ENCODE measurements around the gene UPK3A.

The UPK3A gene

DNA sequence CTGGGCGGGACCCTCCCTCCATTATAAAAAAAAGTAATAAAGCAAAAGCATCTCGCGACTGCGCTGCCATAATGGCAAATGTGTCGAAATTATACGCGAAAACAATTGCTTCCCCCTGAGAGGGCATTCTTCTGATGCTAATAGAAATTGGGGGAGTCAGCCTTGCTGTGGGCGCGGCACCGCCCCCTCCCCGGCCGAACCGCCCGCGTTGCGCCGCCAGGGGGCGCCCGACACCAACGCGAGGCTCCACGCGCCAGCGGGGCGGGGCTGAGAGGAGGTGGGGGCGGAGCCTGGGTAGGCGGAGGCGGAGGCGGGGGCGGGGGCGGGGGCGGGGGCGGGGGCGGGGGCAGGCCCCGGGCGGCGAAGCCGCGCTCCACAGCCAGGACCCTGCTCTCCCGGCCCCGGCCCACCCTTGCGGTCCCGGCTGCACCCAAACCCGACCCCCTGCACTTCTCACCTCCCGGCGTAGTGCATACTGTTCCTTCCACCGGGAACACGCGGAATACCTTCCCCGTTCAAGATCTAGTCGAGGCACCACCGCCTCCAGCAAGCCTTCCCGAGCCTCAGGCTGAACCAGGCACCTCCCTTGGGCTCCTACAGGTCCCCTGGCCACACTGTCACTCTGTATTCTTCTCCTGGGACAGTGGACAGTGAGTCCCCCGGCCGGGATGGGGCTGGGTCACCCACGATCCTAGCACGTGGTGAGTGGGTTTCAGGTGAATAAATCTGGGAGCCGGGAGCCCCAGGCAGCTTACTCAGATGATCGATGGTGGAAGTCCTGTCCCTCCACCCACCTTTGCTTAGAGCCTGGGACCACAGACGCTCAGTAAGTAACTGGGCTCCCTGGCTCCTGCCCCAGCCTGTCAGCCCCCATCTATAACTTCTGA lies 15.5 kb upstream of the UPK3A start:
- Histone ChIP-seq H4K20me1 (ENCODE audit: insufficient read depth, low read length) (peaks cover 8% of the 10 kb centered on the region), H3K4me1 (ENCODE audit: insufficient read depth, low read length) (peaks cover 11% of the 10 kb centered on the region), H3K4me3 (ENCODE audit: low read depth in 1 of 2, low read length in 2 of 2) (peak overlapping the region in 1 of 2 experiments; percentile 41; a peak in 2 of 4 replicates), H3K9ac (ENCODE audit: low read depth, low read length) (peak overlapping the region; percentile 21), H3K27ac (ENCODE audit: low read length) (no peak overlapping the region), H3K9me3 (ENCODE audit: insufficient read depth, low read length, severe bottlenecking) (no peaks in the 10 kb centered on the region), H3K79me2 (ENCODE audit: insufficient read depth, low read length) (no peaks in the 10 kb centered on the region), H3K4me2 (ENCODE audit: insufficient read depth, low read length) (peak overlapping the region; percentile 62), H3K36me3 (ENCODE audit: insufficient read depth, low read length) (no peaks in the 10 kb centered on the region), H3K27me3 (ENCODE audit: insufficient read depth, low read length, poor library complexity) (peaks cover 26% of the 10 kb centered on the region), H2AFZ (ENCODE audit: low read depth, low read length) (0 out of 2 replicates have a peak overlapping the region, but pooled peaks have one; percentile 25)
- DNase-seq: peak; percentile 82
- ATAC-seq (ENCODE audit: insufficient read depth, low read depth): peak; percentile 91
- TF ChIP-seq, protein P1, sequence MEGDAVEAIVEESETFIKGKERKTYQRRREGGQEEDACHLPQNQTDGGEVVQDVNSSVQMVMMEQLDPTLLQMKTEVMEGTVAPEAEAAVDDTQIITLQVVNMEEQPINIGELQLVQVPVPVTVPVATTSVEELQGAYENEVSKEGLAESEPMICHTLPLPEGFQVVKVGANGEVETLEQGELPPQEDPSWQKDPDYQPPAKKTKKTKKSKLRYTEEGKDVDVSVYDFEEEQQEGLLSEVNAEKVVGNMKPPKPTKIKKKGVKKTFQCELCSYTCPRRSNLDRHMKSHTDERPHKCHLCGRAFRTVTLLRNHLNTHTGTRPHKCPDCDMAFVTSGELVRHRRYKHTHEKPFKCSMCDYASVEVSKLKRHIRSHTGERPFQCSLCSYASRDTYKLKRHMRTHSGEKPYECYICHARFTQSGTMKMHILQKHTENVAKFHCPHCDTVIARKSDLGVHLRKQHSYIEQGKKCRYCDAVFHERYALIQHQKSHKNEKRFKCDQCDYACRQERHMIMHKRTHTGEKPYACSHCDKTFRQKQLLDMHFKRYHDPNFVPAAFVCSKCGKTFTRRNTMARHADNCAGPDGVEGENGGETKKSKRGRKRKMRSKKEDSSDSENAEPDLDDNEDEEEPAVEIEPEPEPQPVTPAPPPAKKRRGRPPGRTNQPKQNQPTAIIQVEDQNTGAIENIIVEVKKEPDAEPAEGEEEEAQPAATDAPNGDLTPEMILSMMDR (IDR thresholded peaks at IDR 0.05; ENCODE audit: borderline replicate concordance, extremely low read depth, low read length, poor library complexity, severe bottlenecking): peak; percentile 97
- TF ChIP-seq EZH2 (IDR thresholded peaks at IDR 0.05; ENCODE audit: borderline replicate concordance, low read depth, low read length, severe bottlenecking): peak; percentile 21

DNA sequence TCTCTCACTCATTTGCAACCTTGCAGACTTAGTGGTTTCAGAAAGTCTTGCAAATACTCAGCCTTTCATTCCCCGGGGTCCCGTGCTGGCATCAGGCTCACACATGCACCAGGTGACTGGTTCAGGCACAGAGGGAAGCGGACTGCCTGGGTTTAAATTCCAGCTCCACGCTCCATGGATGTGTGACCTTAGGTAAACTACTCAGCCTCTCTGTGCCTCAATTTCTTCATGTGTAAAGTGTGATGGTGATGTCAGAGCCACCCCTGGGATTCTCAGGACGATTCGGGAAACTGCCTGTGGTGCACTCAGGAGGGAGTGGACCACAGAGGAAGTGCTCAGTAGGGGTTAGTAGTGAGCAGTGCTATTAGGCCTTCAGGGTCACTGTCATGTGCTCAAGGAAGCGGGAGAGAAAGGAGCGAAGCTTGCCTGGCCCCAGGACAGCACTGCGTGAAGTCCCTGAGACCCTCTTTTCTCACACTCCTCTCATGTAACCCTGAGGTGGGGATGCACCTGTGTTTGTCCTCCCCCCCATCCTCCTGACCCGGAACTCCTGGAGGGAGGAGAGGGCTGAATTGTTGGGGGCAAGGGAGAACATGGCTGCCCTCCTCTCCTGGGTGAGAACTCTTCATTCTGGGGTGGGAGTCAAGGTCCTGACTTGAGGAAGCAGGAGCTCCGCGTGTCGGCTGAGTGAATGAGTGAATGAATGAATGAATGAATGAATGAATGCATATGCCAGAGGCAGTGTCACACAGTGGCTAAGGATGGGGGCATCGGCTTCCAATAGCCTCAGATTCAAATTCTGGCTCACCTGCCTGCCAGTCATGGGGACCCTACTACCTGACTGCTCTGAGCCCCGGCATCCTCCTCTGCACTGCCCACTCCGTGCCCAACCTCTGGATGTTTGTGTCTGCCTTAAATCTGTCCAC lies 14.4 kb upstream of the UPK3A start:
- peaks cover 11% of the 10 kb centered on the region for H3K4me1 ChIP-seq (ENCODE audit: insufficient read depth, low read length)
- H4K20me1 ChIP-seq (ENCODE audit: insufficient read depth, low read length): peaks cover 8% of the 10 kb centered on the region
- H3K27me3 ChIP-seq (ENCODE audit: insufficient read depth, low read length, poor library complexity): peaks cover 28% of the 10 kb centered on the region
- no peak overlapping the region for H3K4me2 ChIP-seq (ENCODE audit: insufficient read depth, low read length)
- no peak overlapping the region for H3K9ac ChIP-seq (ENCODE audit: low read depth, low read length)
- no peak overlapping the region for H3K4me3 ChIP-seq (ENCODE audit: low read depth in 1 of 2, low read length in 2 of 2)
- H2AFZ ChIP-seq (ENCODE audit: low read depth, low read length): no peak overlapping the region
- no peak overlapping the region for H3K27ac ChIP-seq (ENCODE audit: low read length)
- no peak for DNase-seq
- H3K9me3 ChIP-seq (ENCODE audit: insufficient read depth, low read length, severe bottlenecking): no peaks in the 10 kb centered on the region
- H3K79me2 ChIP-seq (ENCODE audit: insufficient read depth, low read length): no peaks in the 10 kb centered on the region
- no peak for ATAC-seq (ENCODE audit: insufficient read depth, low read depth)
- no peak for TF ChIP-seq EZH2 (IDR thresholded peaks at IDR 0.05; ENCODE audit: borderline replicate concordance, low read depth, low read length, severe bottlenecking)
- TF ChIP-seq, protein P1 (IDR thresholded peaks at IDR 0.05; ENCODE audit: borderline replicate concordance, extremely low read depth, low read length, poor library complexity, severe bottlenecking): no peak
- no peaks in the 10 kb centered on the region for H3K36me3 ChIP-seq (ENCODE audit: insufficient read depth, low read length)

DNA sequence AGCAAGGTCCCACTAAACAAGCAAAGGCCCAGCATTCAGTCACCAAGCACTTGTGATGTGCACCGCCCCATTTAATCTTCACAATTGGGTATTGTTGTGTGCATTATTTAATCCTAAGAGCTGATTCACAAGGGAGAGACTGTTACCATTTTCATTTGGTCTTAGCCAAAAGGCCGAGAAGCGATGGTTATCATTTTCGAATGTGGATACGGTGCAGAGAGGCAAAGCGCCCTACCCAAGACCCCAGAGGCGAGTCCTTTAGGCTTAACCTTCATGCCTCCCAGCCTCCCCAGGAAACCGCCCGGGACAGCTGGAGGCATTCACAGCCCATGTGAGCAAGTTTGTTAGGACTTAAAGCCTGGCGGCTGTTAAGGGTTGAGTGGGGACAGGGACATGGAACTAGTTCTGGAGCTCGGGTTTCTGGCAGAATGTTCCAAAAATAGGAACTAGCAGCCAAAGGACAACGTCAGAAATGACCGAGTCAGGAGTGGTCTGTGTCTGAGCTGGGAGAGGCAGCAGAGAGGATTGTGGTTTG lies 13.0 kb upstream of the UPK3A start:
- H3K4me3 ChIP-seq (ENCODE audit: low read depth in 1 of 2, low read length in 2 of 2): no peak overlapping the region
- no peaks in the 10 kb centered on the region for H3K9me3 ChIP-seq (ENCODE audit: insufficient read depth, low read length, severe bottlenecking)
- no peak for DNase-seq
- TF ChIP-seq, protein P1 (IDR thresholded peaks at IDR 0.05; ENCODE audit: borderline replicate concordance, extremely low read depth, low read length, poor library complexity, severe bottlenecking): no peak
- TF ChIP-seq EZH2 (IDR thresholded peaks at IDR 0.05; ENCODE audit: borderline replicate concordance, low read depth, low read length, severe bottlenecking): no peak
- H3K27ac ChIP-seq (ENCODE audit: low read length): no peak overlapping the region
- H4K20me1 ChIP-seq (ENCODE audit: insufficient read depth, low read length): peaks cover 8% of the 10 kb centered on the region
- no peaks in the 10 kb centered on the region for H3K79me2 ChIP-seq (ENCODE audit: insufficient read depth, low read length)
- H3K27me3 ChIP-seq (ENCODE audit: insufficient read depth, low read length, poor library complexity): peaks cover 26% of the 10 kb centered on the region
- H3K36me3 ChIP-seq (ENCODE audit: insufficient read depth, low read length): no peaks in the 10 kb centered on the region
- H3K4me2 ChIP-seq (ENCODE audit: insufficient read depth, low read length): no peak overlapping the region
- peaks cover 11% of the 10 kb centered on the region for H3K4me1 ChIP-seq (ENCODE audit: insufficient read depth, low read length)
- no peak for ATAC-seq (ENCODE audit: insufficient read depth, low read depth)
- H3K9ac ChIP-seq (ENCODE audit: low read depth, low read length): no peak overlapping the region
- H2AFZ ChIP-seq (ENCODE audit: low read depth, low read length): no peak overlapping the region

Measured in DND-41 (cell line).